GM19397 (cell line): ENCODE results near the gene SLC16A7.
"Not testable (repeated sequence)": the region's sequence is repeated elsewhere in the genome, so short reads cannot be mapped to it uniquely, and the experiment has no call there.

Source experiments
- ATAC-seq: cut with Tn5 transposase; IDR thresholded peaks from one replicate; pipeline ENCODE4 v1.9.1; 2021; ENCODE audit warnings: mild to moderate bottlenecking, moderate library complexity; ENCODE audit not compliant: unreplicated experiment

SLC16A7 gene

GRCh38 chr12:59733200-59733599, 137.4 kb downstream of the SLC16A7 start:
- ATAC-seq: no peak

- no peak for ATAC-seq
These were observed 138.5 kb downstream of the SLC16A7 start for GRCh38 chr12:59734371-59734770.

GRCh38 chr12:59735231-59735630, 139.4 kb downstream of the SLC16A7 start:
- no peak for ATAC-seq

GRCh38 chr12:59736359-59736758, 140.5 kb downstream of the SLC16A7 start:
- no peak for ATAC-seq

- no peak for ATAC-seq
These were observed 141.0 kb downstream of the SLC16A7 start for GRCh38 chr12:59736786-59737185.

- no peak for ATAC-seq
These were observed 142.1 kb downstream of the SLC16A7 start for GRCh38 chr12:59737725-59738463.

GRCh38 chr12:59742841-59743240, 147.0 kb downstream of the SLC16A7 start:
- no peak for ATAC-seq

- no peak for ATAC-seq
These were observed 148.7 kb downstream of the SLC16A7 start for GRCh38 chr12:59744564-59744963.

- ATAC-seq: not testable (repeated sequence)
These were observed 155.3 kb downstream of the SLC16A7 start for GRCh38 chr12:59751091-59751490.

- no peak for ATAC-seq
These were observed 165.7 kb downstream of the SLC16A7 start for GRCh38 chr12:59761542-59761941.

GRCh38 chr12:59763835-59764234, 168.0 kb downstream of the SLC16A7 start:
- ATAC-seq: no peak

GRCh38 chr12:59768031-59768430, 172.2 kb downstream of the SLC16A7 start:
- no peak for ATAC-seq

- ATAC-seq: no peak
These were observed 184.8 kb downstream of the SLC16A7 start for GRCh38 chr12:59780605-59781135.

- ATAC-seq: no peak
These were observed 191.8 kb downstream of the SLC16A7 start for GRCh38 chr12:59787610-59788009.

- ATAC-seq: no peak
These were observed 196.8 kb downstream of the SLC16A7 start for GRCh38 chr12:59792647-59793046.

- ATAC-seq: no peak
These were observed 207.9 kb downstream of the SLC16A7 start for GRCh38 chr12:59803735-59804134.

- peak; percentile 85 for ATAC-seq
These were observed 212.6 kb downstream of the SLC16A7 start for GRCh38 chr12:59808317-59808910.

GRCh38 chr12:59811991-59812390, 216.2 kb downstream of the SLC16A7 start:
- no peak for ATAC-seq

GRCh38 chr12:59812716-59813115, 216.9 kb downstream of the SLC16A7 start:
- ATAC-seq: no peak

- ATAC-seq: no peak
These were observed 224.8 kb downstream of the SLC16A7 start for GRCh38 chr12:59820594-59821011.

GRCh38 chr12:59823567-59823966, 227.7 kb downstream of the SLC16A7 start:
- ATAC-seq: no peak

GRCh38 chr12:59827767-59828166, 231.9 kb downstream of the SLC16A7 start:
- no peak for ATAC-seq
